ELF-1 (cell line): ENCODE results near the gene DCUN1D1.
A peak's percentile ranks its signal among the peaks of the same experiment; 100 is the strongest.

Source experiments
- DNase-seq: peaks from one replicate; pipeline ENCODE4 v3.0.0-alpha.2; 2016; ENCODE audit warnings: low read depth, low spot score

The DCUN1D1 gene

GRCh38 chr3:182972387-182972786 lies 8.0 kb downstream of the DCUN1D1 start:
- DNase-seq = no peak

GRCh38 chr3:182971637-182972036 lies 8.7 kb downstream of the DCUN1D1 start:
- no peak for DNase-seq

- no peak for DNase-seq
These were observed 9.4 kb downstream of the DCUN1D1 start for GRCh38 chr3:182970811-182971418.

GRCh38 chr3:182969853-182970252 lies 10.5 kb downstream of the DCUN1D1 start:
- DNase-seq = no peak

- DNase-seq = no peak
These were observed 11.1 kb downstream of the DCUN1D1 start for GRCh38 chr3:182969277-182969676.

- DNase-seq = no peak
These were observed 12.8 kb downstream of the DCUN1D1 start for GRCh38 chr3:182967218-182968204.

- no peak for DNase-seq
These were observed 14.4 kb downstream of the DCUN1D1 start for GRCh38 chr3:182965861-182966366.

GRCh38 chr3:182964179-182964578 lies 16.2 kb downstream of the DCUN1D1 start:
- DNase-seq = no peak

- DNase-seq = no peak
These were observed 18.2 kb downstream of the DCUN1D1 start for GRCh38 chr3:182962166-182962565.

GRCh38 chr3:182959474-182960350 lies 20.6 kb downstream of the DCUN1D1 start:
- DNase-seq = peak; percentile 49

GRCh38 chr3:182957676-182958266 lies 22.6 kb downstream of the DCUN1D1 start:
- no peak for DNase-seq

- DNase-seq = no peak
These were observed 23.1 kb downstream of the DCUN1D1 start for GRCh38 chr3:182957226-182957625.

- no peak for DNase-seq
These were observed 25.6 kb downstream of the DCUN1D1 start for GRCh38 chr3:182954553-182955235.

GRCh38 chr3:182949688-182950087 lies 30.6 kb downstream of the DCUN1D1 start:
- no peak for DNase-seq

- DNase-seq = no peak
These were observed 32.0 kb downstream of the DCUN1D1 start for GRCh38 chr3:182948305-182948704.

- DNase-seq = no peak
These were observed 32.5 kb downstream of the DCUN1D1 start for GRCh38 chr3:182947888-182948287.

GRCh38 chr3:182941719-182942118 lies 38.6 kb downstream of the DCUN1D1 start:
- DNase-seq = no peak

- DNase-seq = no peak
These were observed 40.0 kb downstream of the DCUN1D1 start for GRCh38 chr3:182940266-182940808.

GRCh38 chr3:182937293-182938051 lies 42.9 kb downstream of the DCUN1D1 start:
- no peak for DNase-seq

- no peak for DNase-seq
These were observed 43.4 kb downstream of the DCUN1D1 start for GRCh38 chr3:182936918-182937285.
